H1 (cell line): ENCODE results near the gene C2CD4D. TPM values are rescaled to one million over a fixed set of nuclear protein-coding genes. Genes with fewer than 3 reads are reported as not detected.

ENCODE experiments used
- BRCA1 ChIP-seq: IDR thresholded peaks from 2 replicates; pipeline ENCODE4 v1.6.1; 2012; ENCODE audit warnings: low read depth, low read length, improper control_type of control experiment
- RFX5 ChIP-seq: IDR thresholded peaks from 2 replicates; pipeline ENCODE4 v1.6.1; 2011; ENCODE audit warnings: low read depth, low read length, improper control_type of control experiment, borderline replicate concordance
- polyA plus RNA-seq, 7 experiments: library from polyadenylated mRNA; depleted of rRNA in 3 of 7; stranded (reverse) in 5 of 7; unstranded in 2 of 7; fragments of >200 nt in 5 of 7; fragments of 200-250 nt in 2 of 7; gene quantifications; 1 replicate in 5 of 7; 2 replicates in 1 of 7; 4 replicates in 1 of 7; pipeline versions ENCODE4 v1.2.1 to v1.2.3, GENCODE V29; 2011 to 2013; ENCODE audit warnings: missing spikeins in 2 of 7, mixed read lengths in 2 of 7
- total RNA-seq: library from RNA; stranded (reverse); fragmentation: NEBNext Ultra II Directional; extraction: Animal tissue kit (Norgen Biotek cat#: 25700); gene quantifications from 2 replicates; pipeline ENCODE4 v1.2.1, GENCODE V29; 2021

Gene C2CD4D
- total and polyA plus RNA-seq, 2 of the 8 experiments (the other 6 are each of a cell fraction or from before 2014, with no cell fraction given), result 0.41 to 0.71 TPM

GRCh38 chr1:151825204-151825603 lies 14.4 kb downstream of the C2CD4D start (continued):
- TF ChIP-seq BRCA1, result no peak
- TF ChIP-seq RFX5, result no peak
